Mesothelial cell of epicardium (in vitro differentiated cells): ENCODE data around the gene IL1RL1. TPM values are rescaled to one million over a fixed set of nuclear protein-coding genes. Genes with fewer than 3 reads are reported as not detected.

Experiments used
- DNase-seq, 2 experiments: peaks; one replicate each; pipeline ENCODE4 v3.0.0; 2021; ENCODE audit warnings: low spot score in 2 of 2; ENCODE audit not compliant: unreplicated experiment in 2 of 2
- H3K27ac Mint-ChIP-seq: 2 replicates; pipeline ENCODE4 v1.8.0; 2021; ENCODE audit warnings: mixed read lengths
- H3K27me3 Mint-ChIP-seq: 2 replicates; pipeline ENCODE4 v1.8.0; 2021; ENCODE audit warnings: low read depth, mixed read lengths
- H3K36me3 Mint-ChIP-seq: 2 replicates; pipeline ENCODE4 v1.8.0; 2021; ENCODE audit warnings: mixed read lengths
- H3K4me1 Mint-ChIP-seq: 2 replicates; pipeline ENCODE4 v1.8.0; 2021; ENCODE audit warnings: mixed read lengths
- H3K4me3 Mint-ChIP-seq: 2 replicates; pipeline ENCODE4 v1.8.0; 2021; ENCODE audit warnings: mild to moderate bottlenecking, moderate library complexity, mixed read lengths
- H3K9me3 Mint-ChIP-seq: 2 replicates; pipeline ENCODE4 v1.8.0; 2021; ENCODE audit warnings: mixed read lengths
- total RNA-seq: library from RNA; stranded (reverse); gene quantifications from 3 replicates; pipeline ENCODE4 v1.2.1, GENCODE V29; 2021
- TF ChIP-seq, protein P1 (sequence below): fragments of 200-600 bp; sonication (generic); IDR thresholded peaks from one replicate; pipeline ENCODE4 v1.5.0; 2021; ENCODE audit warnings: antibody characterized with exemption; ENCODE audit not compliant: unreplicated experiment

The IL1RL1 gene
- total RNA-seq, 1 donor from 2014 or later = 0.18 TPM

DNA sequence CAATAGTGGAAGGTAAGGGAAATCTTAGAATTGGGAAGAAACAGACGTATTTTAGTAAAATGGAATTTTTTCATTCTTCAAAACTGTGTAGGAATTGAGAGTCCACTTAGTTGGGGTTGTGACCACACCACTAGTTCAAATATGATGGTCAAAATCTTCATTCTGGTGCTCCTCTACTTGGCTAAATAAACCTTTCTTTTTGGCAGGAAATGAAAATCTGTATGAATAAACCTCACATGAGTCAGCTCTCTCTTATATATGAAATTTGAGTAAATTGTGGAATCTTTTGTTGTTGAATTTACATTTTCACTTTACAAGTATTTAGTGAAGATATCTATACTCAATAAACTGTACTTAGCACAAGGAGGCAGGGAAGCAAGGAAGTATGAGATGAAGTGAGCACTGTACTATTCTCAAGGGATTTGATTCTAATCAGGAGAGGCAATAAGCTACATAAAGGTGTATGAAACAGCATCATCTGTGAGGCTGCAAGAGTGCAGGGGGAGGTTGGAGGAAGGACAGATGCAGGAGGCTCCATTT, 64.8 kb downstream of the IL1RL1 start:
- no peak for DNase-seq

DNA sequence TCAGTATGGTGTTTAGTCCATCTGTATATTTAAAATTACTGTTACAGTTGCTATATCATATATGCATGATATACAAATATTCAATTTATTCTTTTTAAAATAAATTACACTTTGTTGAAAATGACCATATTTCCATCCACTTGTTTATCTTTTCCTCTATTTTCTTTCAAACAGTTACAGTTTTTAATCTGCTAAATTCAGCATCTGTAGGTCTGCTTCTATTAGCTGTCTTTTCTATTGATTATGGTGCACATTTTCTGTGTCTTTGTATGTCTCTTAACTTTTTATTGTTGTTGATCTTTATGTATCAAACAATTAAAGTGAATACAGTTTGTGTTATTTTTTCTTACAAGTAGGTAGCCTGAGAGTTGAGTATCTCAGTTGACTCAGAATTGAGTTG, 72.4 kb downstream of the IL1RL1 start:
- Mint-ChIP-seq H3K27me3 (no peaks in the 10 kb centered on the region), H3K36me3 (no peaks in the 10 kb centered on the region), H3K9me3 (peaks cover 45% of the 10 kb centered on the region), H3K4me1 (no peaks in the 10 kb centered on the region), H3K27ac (no peak overlapping the region), H3K4me3 (no peak overlapping the region)
- DNase-seq = no peak
- TF ChIP-seq, protein P1, sequence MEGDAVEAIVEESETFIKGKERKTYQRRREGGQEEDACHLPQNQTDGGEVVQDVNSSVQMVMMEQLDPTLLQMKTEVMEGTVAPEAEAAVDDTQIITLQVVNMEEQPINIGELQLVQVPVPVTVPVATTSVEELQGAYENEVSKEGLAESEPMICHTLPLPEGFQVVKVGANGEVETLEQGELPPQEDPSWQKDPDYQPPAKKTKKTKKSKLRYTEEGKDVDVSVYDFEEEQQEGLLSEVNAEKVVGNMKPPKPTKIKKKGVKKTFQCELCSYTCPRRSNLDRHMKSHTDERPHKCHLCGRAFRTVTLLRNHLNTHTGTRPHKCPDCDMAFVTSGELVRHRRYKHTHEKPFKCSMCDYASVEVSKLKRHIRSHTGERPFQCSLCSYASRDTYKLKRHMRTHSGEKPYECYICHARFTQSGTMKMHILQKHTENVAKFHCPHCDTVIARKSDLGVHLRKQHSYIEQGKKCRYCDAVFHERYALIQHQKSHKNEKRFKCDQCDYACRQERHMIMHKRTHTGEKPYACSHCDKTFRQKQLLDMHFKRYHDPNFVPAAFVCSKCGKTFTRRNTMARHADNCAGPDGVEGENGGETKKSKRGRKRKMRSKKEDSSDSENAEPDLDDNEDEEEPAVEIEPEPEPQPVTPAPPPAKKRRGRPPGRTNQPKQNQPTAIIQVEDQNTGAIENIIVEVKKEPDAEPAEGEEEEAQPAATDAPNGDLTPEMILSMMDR = no peak

More for the DNA sequence above, 64.8 kb downstream of the IL1RL1 start:
- TF ChIP-seq, protein P1 = no peak
- Mint-ChIP-seq H3K4me3 (no peak overlapping the region), H3K27ac (no peak overlapping the region), H3K27me3 (no peaks in the 10 kb centered on the region), H3K36me3 (no peaks in the 10 kb centered on the region), H3K9me3 (peaks cover 37% of the 10 kb centered on the region), H3K4me1 (no peaks in the 10 kb centered on the region)

DNA sequence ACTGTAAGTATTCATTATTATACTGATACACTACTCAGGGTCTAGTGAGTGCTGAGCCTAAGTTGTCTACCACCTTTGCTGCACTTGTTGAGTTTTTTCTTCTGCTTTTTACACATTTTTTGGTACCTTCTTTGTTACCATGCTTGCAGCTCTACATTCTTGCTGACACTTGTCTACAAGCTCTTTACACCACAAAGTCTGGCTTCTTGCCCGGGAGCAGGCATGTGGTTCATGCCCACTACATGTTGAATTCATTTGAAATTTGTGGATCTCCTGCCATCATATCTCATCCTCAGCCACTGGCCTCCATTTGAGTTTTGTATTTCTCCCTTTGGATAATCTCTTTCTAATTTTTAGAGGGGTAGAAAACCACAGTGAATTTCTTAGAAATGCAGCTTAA, 74.2 kb downstream of the IL1RL1 start:
- no peak for DNase-seq
- H3K4me3 Mint-ChIP-seq = no peak overlapping the region
- H3K4me1 Mint-ChIP-seq = no peaks in the 10 kb centered on the region
- H3K36me3 Mint-ChIP-seq = no peaks in the 10 kb centered on the region
- no peaks in the 10 kb centered on the region for H3K27me3 Mint-ChIP-seq
- TF ChIP-seq, protein P1 = no peak
- peaks cover 34% of the 10 kb centered on the region for H3K9me3 Mint-ChIP-seq
- H3K27ac Mint-ChIP-seq = no peak overlapping the region

GRCh38 chr2:102386004-102386403, 74.6 kb downstream of the IL1RL1 start:
- Mint-ChIP-seq H3K9me3 (peaks cover 29% of the 10 kb centered on the region), H3K4me3 (no peak overlapping the region), H3K4me1 (no peaks in the 10 kb centered on the region), H3K36me3 (no peaks in the 10 kb centered on the region), H3K27ac (no peak overlapping the region), H3K27me3 (no peaks in the 10 kb centered on the region)
- no peak for DNase-seq
- TF ChIP-seq, protein P1 = no peak

GRCh38 chr2:102386867-102387541, 75.6 kb downstream of the IL1RL1 start:
- no peak overlapping the region for H3K27ac Mint-ChIP-seq
- H3K9me3 Mint-ChIP-seq = peaks cover 27% of the 10 kb centered on the region
- no peak for DNase-seq
- H3K36me3 Mint-ChIP-seq = no peaks in the 10 kb centered on the region
- peaks cover 3% of the 10 kb centered on the region for H3K27me3 Mint-ChIP-seq
- no peaks in the 10 kb centered on the region for H3K4me1 Mint-ChIP-seq
- H3K4me3 Mint-ChIP-seq = no peak overlapping the region
- TF ChIP-seq, protein P1 = no peak
